ENCODE measurements around the gene CELA1.

The CELA1 gene

DNA sequence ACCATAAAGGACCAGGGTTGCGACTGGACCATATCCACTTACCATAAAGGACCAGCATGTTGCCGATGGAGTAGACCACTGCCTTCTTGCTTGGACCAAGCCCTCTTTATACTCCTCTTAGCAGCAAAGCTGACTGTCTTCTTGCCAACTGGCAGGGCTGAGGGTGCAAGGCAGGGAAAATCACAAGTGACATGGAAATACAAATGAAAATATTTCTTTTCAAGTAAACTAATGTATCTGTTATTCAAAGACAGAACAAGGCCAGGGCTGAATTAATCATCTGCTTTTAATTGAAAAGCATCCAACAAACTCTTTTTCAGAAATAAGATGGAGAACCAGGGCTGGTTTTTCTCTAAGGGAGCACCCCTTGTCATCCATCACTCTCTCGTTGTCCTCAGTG is at the start of gene CELA1:
Gene CELA1 (minus strand): TSS at position 99 of the 400 bp plus-strand sequence. CDS start 41 bp downstream, at position 58.
- DNase-seq, result no peak

DNA sequence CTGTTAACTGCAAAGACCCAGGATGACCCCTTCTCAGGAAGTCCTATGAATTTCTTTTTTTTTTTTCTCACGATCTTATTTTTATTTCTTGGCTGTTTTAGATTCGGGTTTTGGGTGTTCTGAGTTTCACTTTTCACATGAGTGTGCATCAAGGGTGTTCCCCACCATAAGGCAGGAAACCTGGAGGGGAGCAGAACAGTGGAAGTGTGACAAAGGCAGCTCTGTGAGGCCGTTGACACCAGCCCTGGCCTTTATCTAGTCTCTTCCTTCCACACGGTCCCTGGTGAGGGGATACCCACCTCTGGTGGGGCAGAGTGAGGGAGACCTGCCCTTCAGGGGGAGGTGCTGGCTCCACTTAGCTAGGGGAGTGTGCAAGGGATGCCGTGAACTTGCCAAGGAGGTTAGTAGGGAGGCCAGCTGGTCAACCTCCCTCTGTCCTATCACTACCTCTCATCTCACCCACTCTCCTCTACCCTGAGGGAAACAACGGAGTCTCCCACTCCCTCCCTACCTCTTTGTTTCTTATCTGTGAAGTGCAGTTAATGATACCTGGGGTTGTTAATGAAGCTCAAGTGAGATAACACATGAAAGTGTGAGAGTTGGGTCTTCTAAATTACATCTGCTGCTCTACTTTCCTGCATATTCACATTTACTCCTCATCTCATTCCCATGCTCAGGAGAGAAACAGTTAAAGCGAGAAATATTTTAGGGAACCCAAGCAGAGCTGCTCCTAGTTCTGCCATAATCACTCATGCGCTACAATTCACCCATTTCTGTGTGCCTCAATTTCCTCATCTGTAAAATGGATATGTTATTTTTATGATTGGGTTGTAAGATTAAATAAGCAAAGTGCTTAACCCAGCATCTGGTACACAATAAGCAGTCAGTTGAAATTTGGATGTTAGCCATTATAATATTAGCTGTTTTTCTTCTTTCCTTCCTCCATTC is 49.1 kb upstream of the CELA1 start:
- no peak for DNase-seq

DNA sequence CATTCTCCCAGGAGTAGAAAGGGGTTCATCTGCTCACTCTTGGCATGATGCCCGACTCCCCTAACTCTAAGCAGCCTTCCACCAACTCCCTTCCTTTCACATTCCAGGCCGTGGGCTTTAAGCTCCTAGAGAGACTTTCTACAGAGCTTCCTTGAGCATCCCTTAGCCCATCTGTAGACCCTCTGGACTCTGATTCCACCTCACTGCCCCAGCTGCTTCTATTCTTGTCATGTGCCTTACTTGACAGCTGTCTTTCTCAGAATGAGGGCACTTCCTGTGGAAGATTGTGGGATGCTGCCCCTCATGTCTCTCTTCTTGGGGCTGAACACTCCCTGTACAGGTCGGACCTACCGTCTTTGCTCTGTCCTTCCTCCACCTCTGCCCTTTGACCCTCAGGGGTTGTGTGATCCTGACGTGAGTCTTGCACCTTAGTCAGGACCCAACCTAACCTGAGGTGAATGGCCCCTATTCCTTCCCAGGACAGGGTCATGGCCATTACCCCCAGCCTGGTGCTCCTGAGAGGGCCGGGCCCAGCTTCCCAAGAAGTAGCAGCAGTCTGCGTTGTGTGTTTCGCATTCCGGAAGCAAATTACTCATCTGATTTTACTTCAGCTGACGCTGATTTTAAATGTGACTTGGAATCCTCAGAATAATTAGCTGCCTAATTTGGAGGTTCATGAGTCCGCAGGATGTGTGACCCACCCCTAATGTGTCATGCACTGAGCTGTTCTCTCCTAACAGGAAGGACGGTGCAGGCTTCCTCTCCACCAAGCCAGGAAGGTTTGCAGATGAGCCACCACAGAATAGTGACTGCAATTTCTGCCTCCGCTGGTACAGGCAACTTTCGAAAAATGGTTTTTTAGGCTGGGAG is 47.4 kb upstream of the CELA1 start:
- no peak for DNase-seq

DNA sequence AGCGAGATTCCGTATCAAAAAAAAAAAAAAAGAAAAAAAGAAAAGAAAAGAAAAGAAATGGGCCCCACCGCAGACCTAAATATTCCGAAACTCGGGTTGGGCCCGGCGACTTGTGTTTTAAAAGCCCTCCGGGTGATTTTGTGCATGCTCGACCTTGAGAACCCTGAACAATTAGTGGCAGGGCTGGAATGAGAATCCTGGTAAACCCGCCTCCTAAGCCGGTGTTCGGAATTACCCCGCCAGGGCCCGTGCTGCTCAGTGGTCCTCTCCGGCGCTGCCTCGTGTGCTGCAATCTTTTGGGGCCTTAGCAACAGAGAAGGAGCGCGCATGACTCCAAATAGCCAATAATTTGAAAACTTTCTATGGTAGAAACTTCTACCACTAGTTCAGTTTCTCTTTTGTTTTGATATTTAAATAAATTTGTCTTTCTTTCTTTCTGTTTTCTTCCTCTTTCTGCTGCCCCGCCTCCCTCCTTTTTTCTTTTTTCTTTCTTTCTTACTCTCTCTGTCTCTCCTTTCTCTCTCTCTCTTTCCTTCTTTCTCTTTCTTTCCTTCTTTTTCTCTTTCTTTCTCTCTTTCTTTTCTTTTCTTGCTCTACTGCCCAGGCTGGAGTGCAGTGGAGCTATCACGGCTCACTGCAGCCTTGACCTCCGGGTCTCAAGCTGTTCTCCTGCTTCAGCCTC is 46.2 kb upstream of the CELA1 start:
- peak; percentile 76 for DNase-seq

DNA sequence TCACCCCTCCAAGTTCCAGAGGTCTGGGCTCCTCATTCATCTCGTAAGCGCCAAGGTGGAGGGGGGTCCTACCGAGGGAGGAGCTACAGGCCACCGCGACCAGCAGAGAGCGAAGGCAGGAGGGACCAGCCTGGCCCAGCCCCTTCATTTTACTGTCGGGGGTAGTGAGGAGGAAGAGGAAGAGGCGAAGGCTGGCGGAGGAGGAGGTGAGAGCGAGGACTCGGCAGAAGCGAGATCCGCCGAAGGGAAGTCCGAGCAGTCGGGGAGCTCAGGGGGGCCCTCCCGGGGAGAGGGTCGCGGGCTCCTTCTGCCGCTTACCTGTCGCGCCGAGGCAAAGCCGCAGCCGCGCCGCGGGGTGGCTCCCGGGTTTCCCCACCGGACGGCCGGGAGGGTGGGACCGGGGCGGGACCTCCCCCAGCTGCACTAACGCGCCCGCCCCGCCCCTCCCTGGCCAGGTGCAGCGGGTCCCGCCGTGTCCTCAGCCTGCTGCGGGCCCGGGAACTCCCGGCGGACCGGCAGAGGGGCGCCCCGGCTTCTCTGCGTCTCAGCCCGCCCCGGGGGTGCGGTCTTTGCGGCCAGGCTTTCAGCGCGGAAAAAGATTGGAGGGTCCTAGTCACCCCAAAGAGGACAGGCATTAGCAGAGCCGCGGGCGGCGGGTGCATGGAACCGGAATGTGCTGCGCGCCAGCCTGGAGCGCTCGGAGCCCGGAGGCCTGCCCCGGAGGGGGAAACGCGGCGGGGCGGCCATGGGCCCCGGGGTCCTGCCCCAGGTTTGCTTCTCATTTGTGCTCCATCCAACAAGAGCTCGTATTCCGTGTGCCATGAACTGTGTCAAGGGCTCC is 45.0 kb upstream of the CELA1 start, which contains the start of gene GALNT6:
Gene GALNT6 (minus strand): TSS at position 124 of the 841 bp plus-strand sequence. CDS start 11,625 bp downstream, outside the sequence.
- DNase-seq, result peak; percentile 87

DNA sequence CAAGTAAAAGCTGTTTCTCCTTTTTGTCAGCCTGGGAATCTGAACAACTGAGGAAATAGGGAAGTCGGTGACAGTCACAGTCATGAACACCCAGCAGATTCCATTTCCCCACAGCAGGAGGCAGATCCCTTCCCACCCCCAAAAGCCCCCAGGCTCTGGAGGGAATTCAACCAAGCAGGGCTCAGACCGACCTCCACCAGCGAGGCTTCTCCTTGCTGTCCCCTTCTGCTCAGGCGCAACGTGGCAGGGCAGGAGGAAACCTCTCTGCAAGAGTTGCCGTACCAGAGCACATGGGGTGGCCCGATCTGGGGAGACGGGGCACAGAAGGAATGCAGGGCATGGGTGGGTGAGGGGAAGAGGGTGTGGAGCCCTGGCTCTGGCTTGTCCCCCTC is 44.4 kb upstream of the CELA1 start:
- DNase-seq, result peak; percentile 57

DNA sequence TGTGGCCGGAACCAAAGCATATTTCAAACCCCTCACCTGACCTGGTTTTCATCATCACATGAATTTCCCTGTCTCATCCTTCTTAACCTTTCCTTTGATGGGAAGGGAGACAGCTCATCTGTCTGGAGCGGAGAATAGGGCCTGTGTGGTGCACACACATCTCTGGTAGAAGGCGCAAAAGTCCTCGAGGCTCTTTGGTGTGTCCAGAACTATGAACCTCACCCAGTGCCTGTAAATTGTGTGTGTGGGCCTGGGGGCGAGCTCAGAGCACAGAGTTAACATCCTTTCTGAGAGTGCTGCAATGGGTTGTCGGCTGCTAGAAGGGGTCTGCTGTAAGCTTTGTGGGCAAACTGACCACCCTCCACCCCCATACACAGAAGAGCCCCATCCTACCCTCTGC is 44.0 kb upstream of the CELA1 start:
- peak; percentile 21 for DNase-seq

DNA sequence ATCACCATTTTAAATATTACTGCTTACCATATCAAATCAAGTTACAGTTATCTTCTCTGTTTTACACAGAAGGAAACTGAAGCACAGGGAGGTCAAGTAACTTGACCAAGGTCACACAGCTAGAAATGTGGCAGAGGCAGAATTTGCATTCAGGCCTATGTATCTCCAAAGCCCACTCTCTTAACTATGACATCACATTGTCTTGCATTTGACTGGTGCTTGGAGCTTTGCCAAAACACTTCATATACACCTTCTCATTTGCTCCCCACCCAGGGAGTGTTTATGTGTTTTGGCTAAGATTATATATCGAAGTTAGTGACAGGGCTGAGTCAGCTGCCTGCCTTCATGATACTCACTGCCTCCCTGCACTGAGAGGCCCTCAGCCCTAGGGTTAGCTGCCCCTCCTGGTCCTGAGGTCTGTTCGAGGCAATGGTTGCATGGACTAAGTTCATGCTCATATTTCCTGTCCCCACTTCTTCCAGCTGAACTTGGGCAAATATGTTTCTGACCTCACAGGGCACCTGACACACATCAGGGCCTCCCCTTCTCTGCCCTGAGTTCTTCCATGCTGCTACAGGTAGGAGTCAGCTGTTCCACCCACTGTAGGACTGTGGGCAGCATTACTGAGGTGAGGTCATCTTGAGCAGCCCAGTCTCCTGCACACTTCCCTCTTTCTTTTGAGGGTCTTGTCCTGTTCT is 43.0 kb upstream of the CELA1 start:
- peak; percentile 54 for DNase-seq

DNA sequence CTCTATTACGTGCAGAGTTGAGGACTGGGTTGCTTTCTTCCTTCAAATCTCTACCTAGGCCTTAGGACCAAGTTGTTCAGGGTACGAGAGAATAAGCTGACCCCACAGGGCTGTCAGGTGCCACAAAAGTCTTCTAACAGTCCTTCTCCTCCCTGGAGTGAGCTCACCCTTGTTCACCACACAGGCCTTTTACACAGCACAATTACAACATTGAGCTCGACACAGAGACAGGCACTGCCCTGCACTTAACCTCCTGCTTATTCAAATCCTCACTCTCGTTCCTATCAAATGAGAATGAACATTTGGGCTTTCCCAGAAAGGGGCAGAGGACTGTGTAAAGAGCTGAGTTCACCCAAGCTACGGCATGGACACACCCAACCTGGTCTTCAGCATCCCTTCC is 42.4 kb upstream of the CELA1 start:
- DNase-seq, result no peak

DNA sequence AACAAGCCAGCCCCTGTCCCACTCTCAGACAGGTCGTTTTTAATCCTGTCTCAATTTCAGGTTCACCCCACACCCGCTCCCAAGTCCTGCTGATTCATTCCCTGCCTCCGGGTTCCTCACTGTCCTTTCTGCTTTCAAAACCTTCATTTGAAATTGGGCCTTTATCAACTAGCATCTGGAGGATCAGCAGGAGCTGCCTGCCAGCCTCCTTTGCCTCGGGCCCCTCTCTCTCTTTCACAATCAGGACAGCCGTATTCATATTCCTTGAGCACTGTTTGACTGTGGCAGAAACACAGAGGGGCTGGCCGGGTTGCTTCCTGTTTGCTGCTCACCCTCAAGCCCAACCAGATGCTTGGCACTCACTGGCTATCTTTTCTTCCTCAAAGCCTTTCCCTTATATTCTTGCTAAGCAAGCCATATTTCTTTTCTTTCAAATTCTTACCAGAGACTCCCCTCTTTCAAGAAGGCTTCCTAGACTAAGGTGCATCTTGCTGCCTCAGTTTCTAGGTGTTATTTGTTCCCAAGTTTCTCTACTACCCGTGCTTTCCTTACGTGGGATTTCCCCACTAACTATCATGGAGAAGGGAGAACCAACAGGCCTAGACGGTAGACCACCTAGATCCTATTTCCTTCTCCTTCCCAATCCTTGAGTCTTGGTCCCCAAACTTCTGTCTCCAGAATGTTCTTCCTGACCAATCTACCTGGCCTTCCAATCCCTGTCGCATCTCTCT is 41.8 kb upstream of the CELA1 start:
- DNase-seq, result peak; percentile 53

DNA sequence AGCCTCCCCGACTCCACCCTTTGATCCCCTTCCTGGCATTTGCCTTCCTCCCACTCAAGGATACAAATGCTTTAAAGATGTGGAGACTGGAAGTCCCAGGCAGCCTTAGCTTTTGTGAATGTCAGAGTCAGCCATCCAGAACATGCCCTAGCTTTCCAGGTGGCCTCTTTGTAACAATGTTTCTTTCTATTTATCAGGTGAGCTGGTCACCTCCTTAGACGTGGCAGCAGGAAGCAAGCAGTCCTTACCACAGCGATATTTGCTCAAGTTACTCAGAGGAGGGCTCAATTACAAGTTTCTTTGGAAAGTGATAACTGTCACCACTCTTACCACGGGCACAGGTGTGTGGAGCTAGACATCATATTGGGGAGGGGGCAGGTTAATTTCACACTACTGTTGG is 39.9 kb upstream of the CELA1 start:
- peak; percentile 79 for DNase-seq

DNA sequence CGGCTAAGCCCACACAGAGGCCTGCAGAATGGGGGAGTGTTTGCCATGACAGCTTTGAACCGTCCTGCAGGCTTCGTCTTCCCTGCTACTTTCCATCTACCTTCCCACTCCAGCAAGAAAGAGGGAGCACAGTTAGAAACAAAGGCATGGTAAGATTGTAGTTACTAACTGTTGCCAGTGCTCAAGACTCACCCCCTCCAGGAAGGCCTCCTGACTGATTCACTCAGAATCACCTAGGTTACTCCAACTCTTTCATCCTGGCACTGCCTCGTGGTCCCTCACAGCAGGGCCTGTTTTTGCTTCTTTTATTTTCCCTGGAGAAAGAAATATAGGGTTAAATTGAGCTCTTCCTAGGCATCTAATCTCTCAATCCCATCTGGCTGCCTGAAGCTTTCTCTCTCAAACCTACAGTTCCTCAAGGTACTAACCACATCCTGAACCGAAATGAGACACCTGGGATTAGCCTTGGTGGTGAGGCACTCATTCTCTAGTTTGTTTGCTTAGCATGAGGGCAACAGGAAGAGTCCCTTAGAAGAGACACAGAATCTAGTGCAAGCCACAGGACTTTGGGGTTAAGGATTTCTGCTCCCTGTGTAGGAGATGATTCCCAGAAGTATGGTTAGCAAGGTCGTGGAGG is 36.9 kb upstream of the CELA1 start:
- peak; percentile 84 for DNase-seq

DNA sequence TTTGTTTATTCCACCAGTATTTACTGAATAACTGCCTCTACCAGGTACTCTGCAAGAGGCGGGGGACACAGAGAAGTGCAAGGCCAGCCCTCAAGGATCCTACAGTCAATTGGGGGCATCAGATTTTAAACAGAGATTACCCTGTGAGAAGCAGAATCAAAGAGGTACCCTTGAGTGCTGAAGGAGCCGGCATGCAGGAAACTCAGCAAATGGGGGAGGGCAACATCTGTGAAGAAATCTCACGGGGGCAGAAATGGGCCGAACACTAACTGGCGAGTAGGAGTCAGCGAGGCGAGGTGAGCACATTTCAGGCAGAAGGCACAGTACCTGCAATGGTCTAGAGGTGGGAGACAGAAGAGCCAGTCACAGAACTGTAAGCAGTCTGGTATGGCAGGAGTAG is 35.7 kb upstream of the CELA1 start:
- no peak for DNase-seq

DNA sequence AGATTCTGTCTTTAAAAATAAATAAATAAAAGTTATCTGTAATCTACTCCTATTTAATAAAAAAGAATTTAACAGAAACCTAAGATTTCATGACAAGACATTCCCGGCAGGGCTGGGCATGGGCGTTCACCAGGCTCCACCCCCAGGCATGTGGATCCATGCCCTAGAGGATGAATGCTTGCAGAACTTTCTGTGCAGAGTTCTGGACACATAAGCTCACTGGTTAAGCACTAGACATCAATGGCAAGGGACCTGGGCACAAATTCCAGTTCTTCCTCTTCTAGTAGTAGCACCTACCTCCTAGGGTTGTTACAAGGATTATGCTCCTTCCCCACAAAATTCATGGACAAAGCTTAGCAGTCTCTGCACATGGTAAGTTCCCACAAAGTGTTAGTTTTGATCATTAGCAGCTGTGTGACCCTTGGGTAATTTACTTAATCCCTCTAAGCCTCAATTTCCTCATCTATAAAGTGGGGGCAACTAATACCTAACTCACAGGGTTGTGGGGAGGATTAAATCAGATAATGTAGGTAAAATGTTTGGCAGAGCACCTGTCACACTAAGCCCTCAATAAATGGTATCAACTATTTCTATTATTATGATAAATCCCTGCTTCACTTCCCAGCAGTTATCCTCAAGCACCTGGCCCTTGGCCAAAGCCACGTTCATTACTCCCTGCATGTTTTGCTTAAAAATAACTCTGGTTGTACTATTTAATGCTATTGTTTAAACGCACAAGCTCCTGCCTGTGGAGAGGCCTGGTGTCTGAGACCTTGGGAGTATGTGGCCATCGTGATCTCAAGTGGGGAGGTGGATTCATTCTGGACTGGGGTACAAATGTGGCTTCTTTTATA is 35.0 kb upstream of the CELA1 start:
- peak; percentile 15 for DNase-seq

DNA sequence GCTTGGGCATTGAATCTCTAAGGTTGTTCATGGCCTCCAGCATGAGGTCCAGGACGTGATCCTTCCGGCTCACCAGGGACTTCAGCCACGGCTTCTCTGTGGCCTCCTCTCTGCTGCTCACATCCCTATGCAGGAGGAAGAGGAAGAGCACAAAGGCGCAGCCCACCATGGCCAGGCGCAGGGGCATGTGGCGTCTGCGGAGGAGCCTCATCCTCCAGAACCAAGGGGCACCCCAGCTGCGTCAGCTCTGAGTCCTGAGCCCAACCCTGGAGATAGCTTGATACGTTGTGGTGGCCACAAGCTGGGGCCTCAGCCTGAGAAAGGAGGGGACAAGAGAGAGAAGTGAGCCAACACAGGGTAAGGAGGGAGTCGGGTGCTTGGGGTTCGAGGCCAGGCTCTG is 33.1 kb upstream of the CELA1 start:
- no peak for DNase-seq

DNA sequence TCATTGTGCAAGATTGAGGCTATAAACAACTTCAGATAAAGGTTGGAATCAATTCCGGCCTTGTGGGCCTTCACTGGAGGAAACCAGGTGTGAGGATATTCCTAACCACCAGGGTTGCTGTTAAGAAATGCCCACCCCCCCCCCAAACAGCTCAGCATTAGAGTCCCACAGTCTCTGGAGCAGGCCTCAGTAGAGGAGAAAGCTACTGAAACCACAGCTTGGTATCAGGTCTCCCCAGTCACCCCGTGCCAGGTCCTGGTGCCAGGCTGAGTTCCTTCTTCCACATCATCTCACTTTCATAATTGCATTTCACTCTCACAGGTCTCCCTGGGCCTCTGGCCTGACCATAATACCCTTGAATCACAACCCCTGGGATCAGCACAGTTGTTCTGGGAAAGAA is 32.3 kb upstream of the CELA1 start:
- no peak for DNase-seq

DNA sequence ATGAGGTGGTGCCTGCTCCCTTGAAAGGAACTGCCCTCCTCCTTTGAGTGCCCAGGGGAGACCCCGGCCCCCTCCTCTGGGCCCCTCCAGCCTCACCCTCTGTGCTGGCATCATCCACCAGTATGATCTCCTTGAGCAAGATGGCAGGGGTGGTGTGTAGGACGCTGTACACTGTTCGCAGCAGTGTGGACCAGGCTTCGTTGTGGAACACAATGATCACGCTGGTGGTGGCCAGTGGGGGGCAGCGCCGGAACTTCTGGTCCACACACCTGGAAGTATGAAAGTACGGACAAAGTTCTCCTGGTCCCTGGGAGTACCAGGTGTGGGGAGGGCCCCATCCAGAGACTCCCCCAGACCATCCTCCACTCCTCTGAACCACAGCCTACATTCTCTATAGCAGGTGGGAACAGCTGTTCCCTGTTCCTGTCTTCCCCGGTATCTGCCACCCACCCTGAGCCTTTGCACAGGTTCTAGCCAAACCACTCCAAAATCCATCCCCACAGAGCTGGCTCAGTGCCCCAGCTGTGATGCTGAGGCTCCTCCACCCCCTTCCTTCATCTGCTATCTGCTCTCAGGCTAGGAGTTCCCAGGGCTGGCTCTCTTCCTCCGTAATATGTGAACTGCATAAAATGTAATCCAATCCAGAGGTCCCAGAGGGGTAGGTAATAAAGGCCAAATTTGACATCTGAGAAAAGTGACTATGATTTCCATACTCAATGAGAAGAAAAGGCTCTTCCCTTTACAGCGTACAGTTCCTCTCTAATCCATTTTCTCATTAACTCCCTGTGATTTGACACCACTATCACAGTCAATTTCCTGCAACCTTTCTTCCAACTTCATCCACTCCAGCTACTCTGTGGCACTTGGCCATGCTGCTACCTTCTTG is 30.9 kb upstream of the CELA1 start:
- no peak for DNase-seq

DNA sequence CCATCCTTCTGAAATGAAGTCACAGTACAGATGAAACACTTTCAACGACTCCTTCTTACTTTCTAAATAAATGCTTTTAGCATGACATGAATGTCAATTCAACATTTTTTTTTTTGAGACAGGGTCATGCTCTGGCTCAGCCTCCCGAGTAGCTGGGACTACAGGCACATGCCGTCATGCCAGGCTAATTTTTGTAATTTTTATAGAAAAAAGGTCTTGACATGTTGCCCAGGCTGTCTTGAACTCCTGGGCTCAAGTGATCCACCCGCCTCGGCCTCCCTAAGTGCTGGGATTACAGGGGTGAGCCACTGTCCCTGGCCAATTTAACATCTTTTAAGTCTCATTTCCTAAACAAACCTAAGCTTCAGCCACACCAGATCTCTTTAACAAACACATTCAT is 28.4 kb upstream of the CELA1 start:
- no peak for DNase-seq

All from DMS53 (cell line).